HepG2 (cell line): ENCODE measurements around the gene GPRASP2. TPM values are rescaled to one million over a fixed set of nuclear protein-coding genes. Genes with fewer than 3 reads are reported as not detected.

Experiments
- ATAC-seq: fragments of 200-7000 bp; cut with Tn5 transposase; 3 replicates; pipeline ENCODE4 v1.9.1; 2020; ENCODE audit warnings: mild to moderate bottlenecking, moderate library complexity
- BruUV-seq: library from RNA; stranded (reverse); fragments of 400-500 nt; replicated peaks from 2 replicates; lab custom pipeline; 2021; lab: Mats Ljungman, UMichigan
- CTCF ChIA-PET: fragments of 300-600 bp; formaldehyde crosslinking; extraction: SDS; loops from one replicate; lab custom pipeline; 2021; ENCODE audit warnings: low total read pairs, inconsistent platforms, low intra/inter-chr PET ratio; lab: Yijun Ruan, JAX
- POLR2A ChIA-PET: fragments of 350-600 bp; sonication (Branson Sonifier 250); formaldehyde crosslinking; loops from one replicate; lab custom pipeline; 2020; ENCODE audit warnings: antibody characterized with exemption, inconsistent platforms; lab: Yijun Ruan, JAX
- DNase-seq: peaks from one replicate; pipeline ENCODE4 v3.0.0-alpha.2; 2015; ENCODE audit warnings: low spot score
- FAIRE-seq: peaks from 3 replicates; lab custom pipeline; 2011; peaks lifted over from hg19 to GRCh38; lab: Jason Lieb, UNC
- H2AFZ ChIP-seq: one replicate; pipeline ENCODE4 v1.6.1; 2011; ENCODE audit warnings: low read length, inconsistent platforms
- H3K27ac ChIP-seq: fragments of 300-600 bp; 3 replicates; pipeline ENCODE4 v1.8.0; 2011; ENCODE audit warnings: mixed run types, mild to moderate bottlenecking, mixed read lengths, low read length, inconsistent platforms; ENCODE audit not compliant: insufficient read depth; ENCODE audit errors: extremely low read length
- H3K27me3 ChIP-seq, 2 experiments: fragments of 200-600 bp in 1 of 2; 2 replicates in 1 of 2; 3 replicates in 1 of 2; pipeline versions ENCODE4 v1.6.0 to v1.8.0; 2011; ENCODE audit warnings: low read length in 2 of 2, mild to moderate bottlenecking in 2 of 2, moderate library complexity in 2 of 2, inconsistent platforms in 1 of 2; ENCODE audit not compliant: insufficient read depth in 2 of 2, control insufficient read depth in 1 of 2
- H3K36me3 ChIP-seq, 2 experiments: fragments of 200-600 bp in 1 of 2; replicated peaks in 1 of 2; 2 replicates in 1 of 2; 3 replicates in 1 of 2; pipeline versions ENCODE4 v1.5.1 to v1.8.0; 2011; ENCODE audit warnings: low read length in 2 of 2, inconsistent platforms in 1 of 2; ENCODE audit not compliant: insufficient read depth in 2 of 2, control insufficient read depth in 1 of 2
- H3K4me1 ChIP-seq: 2 replicates; pipeline ENCODE4 v1.5.1; 2012; ENCODE audit warnings: low read length, inconsistent platforms; ENCODE audit not compliant: insufficient read depth
- H3K4me2 ChIP-seq: 2 replicates; pipeline ENCODE4 v1.6.0; 2011; ENCODE audit warnings: low read depth, low read length, inconsistent platforms
- H3K4me3 ChIP-seq, 3 experiments: fragments of 200-600 bp in 1 of 3; sonication (generic), shearing (Covaris generic) in 1 of 3; replicated peaks in 1 of 3; 2 replicates each; pipeline ENCODE4 v1.5.1; 2011 to 2016; ENCODE audit warnings: low read length in 3 of 3, inconsistent platforms in 2 of 3, low read depth in 2 of 3, mild to moderate bottlenecking in 2 of 3, control low read depth in 1 of 3, mixed read lengths in 1 of 3; ENCODE audit not compliant: insufficient read depth in 1 of 3
- H3K79me2 ChIP-seq: one replicate; pipeline ENCODE4 v1.6.1; 2011; ENCODE audit warnings: low read length, inconsistent platforms; ENCODE audit not compliant: insufficient read depth
- H3K9ac ChIP-seq: 2 replicates; pipeline ENCODE4 v1.6.0; 2011; ENCODE audit warnings: mild to moderate bottlenecking, low read depth, low read length, inconsistent platforms; ENCODE audit not compliant: insufficient read depth
- H3K9me3 ChIP-seq: 2 replicates; pipeline ENCODE4 v1.5.1; 2012; ENCODE audit warnings: mild to moderate bottlenecking, low read length
- H4K20me1 ChIP-seq: 2 replicates; pipeline ENCODE4 v1.6.0; 2011; ENCODE audit warnings: inconsistent platforms, mild to moderate bottlenecking, low read length, moderate library complexity; ENCODE audit not compliant: insufficient read depth
- HMGA1 ChIP-seq: sonication (generic); formaldehyde crosslinking; conservative IDR thresholded peaks from 2 replicates; pipeline ENCODE4 v1.4.0; 2020; ENCODE audit warnings: missing genetic modification reagents
- ISL2 ChIP-seq: sonication (generic); formaldehyde crosslinking; IDR thresholded peaks from 2 replicates; pipeline ENCODE4 v1.5.0; 2020; ENCODE audit warnings: missing genetic modification reagents
- KDM5B ChIP-seq: sonication (generic); formaldehyde crosslinking; IDR thresholded peaks from 2 replicates; pipeline ENCODE4 v1.4.0; 2020; ENCODE audit warnings: missing genetic modification reagents, mild to moderate bottlenecking, borderline replicate concordance
- MEF2D ChIP-seq: sonication (generic); formaldehyde crosslinking; IDR thresholded peaks from 2 replicates; pipeline ENCODE4 v1.5.1; 2020; ENCODE audit warnings: mild to moderate bottlenecking, missing genetic modification reagents
- NBN ChIP-seq: fragments of 450-650 bp; conservative IDR thresholded peaks from 2 replicates; pipeline ENCODE4 v1.6.1; 2017
- PHF21A ChIP-seq: sonication (generic); formaldehyde crosslinking; IDR thresholded peaks from 2 replicates; pipeline ENCODE4 v1.5.0; 2020; ENCODE audit warnings: mild to moderate bottlenecking, missing genetic modification reagents
- SSRP1 ChIP-seq: IDR thresholded peaks from 2 replicates; pipeline ENCODE4 v1.6.1; 2016; ENCODE audit warnings: control low read depth
- ZKSCAN5 ChIP-seq: sonication (generic); formaldehyde crosslinking; IDR thresholded peaks from 2 replicates; pipeline ENCODE4 v1.5.1; 2020; ENCODE audit warnings: mild to moderate bottlenecking, missing genetic modification reagents
- ZNF232 ChIP-seq: sonication (generic); formaldehyde crosslinking; IDR thresholded peaks from 2 replicates; pipeline ENCODE4 v1.4.0; 2020; ENCODE audit warnings: missing genetic modification reagents, borderline replicate concordance
- ZNF605 ChIP-seq: sonication (generic); formaldehyde crosslinking; IDR thresholded peaks from 2 replicates; pipeline ENCODE4 v1.8.0; 2022; ENCODE audit warnings: mild to moderate bottlenecking, missing genetic modification reagents
- ZNF607 ChIP-seq: sonication (generic); formaldehyde crosslinking; IDR thresholded peaks from 2 replicates; pipeline ENCODE4 v1.5.1; 2020; ENCODE audit warnings: missing genetic modification reagents, mild to moderate bottlenecking, borderline replicate concordance
- ZNF792 ChIP-seq: IDR thresholded peaks from 2 replicates; pipeline ENCODE4 v1.6.1; 2016
- ZNF816 ChIP-seq: sonication (generic); formaldehyde crosslinking; IDR thresholded peaks from 2 replicates; pipeline ENCODE4 v1.8.0; 2022; ENCODE audit warnings: missing genetic modification reagents, mild to moderate bottlenecking, borderline replicate concordance
- ZNF83 ChIP-seq: sonication (generic); formaldehyde crosslinking; IDR thresholded peaks from 2 replicates; pipeline ENCODE4 v1.4.0; 2020; ENCODE audit warnings: missing genetic modification reagents, mild to moderate bottlenecking, borderline replicate concordance
- WGBS: methylation state at CpG from one replicate; pipeline ENCODE4 v1.1.6; 2017; ENCODE audit warnings: low lambda C conversion rate; 5-methylcytosine and 5-hydroxymethylcytosine counted together
- in situ Hi-C: cut with HindIII; loops from 2 replicates; pipeline ENCODE4 v1.10.0; 2017; ENCODE audit warnings: low pct_unique_long_range_greater_than_20kb; ENCODE audit not compliant: extremely low pct_ligation_motif_present
- intact Hi-C: fragments of 100-400 bp; cut with micrococcal nuclease; formaldehyde crosslinking; loops from one replicate; pipeline ENCODE4 v1.10.0; 2022; ENCODE audit not compliant: unreplicated experiment
- polyA plus RNA-seq, 8 experiments: library from polyadenylated mRNA; depleted of rRNA in 3 of 8; stranded (reverse) in 7 of 8; unstranded in 1 of 8; fragments of >200 nt; fragmentation: Illumina TruSeq in 4 of 8; extraction: Trizol in 4 of 8; gene quantifications; 2 replicates each; pipeline versions ENCODE4 v1.2.1 to v1.2.3, GENCODE V29; 2011 to 2016; ENCODE audit warnings: low read depth in 4 of 8, missing spikeins in 1 of 8, mixed read lengths in 1 of 8; ENCODE audit not compliant: insufficient read depth in 1 of 8
- small RNA-seq, 3 experiments: library from RNA; depleted of rRNA; stranded (forward); fragments of <200 nt; gene quantifications; one replicate each; pipeline ENCODE3, GENCODE V24; 2012; ENCODE audit warnings: low read depth in 2 of 3, low replicate concordance in 1 of 3; ENCODE audit not compliant: insufficient read length in 3 of 3, insufficient read depth in 2 of 3
- total RNA-seq, 5 experiments: library from RNA; depleted of rRNA; stranded (reverse); fragments of >200 nt; fragmentation: Illumina TruSeq; extraction: Trizol; gene quantifications; 2 replicates each; pipeline ENCODE4 v1.2.3, GENCODE V29; 2016; ENCODE audit warnings: low read depth in 1 of 5
- TF ChIP-seq, protein P1 (sequence below): sonication (generic); formaldehyde crosslinking; IDR thresholded peaks from 2 replicates; pipeline ENCODE4 v1.8.0; 2022; ENCODE audit warnings: missing genetic modification reagents, mild to moderate bottlenecking, inconsistent platforms, borderline replicate concordance
- TF ChIP-seq, protein P2 (sequence below): sonication (generic); formaldehyde crosslinking; IDR thresholded peaks from 2 replicates; pipeline ENCODE4 v1.8.1; 2023; ENCODE audit warnings: mild to moderate bottlenecking, missing genetic modification reagents
- TF ChIP-seq, protein P3 (sequence below): sonication (generic); formaldehyde crosslinking; IDR thresholded peaks from 2 replicates; pipeline ENCODE4 v1.4.0; 2020; ENCODE audit warnings: mild to moderate bottlenecking, missing genetic modification reagents

Gene GPRASP2
- total and polyA plus RNA-seq, 2 of the 13 experiments (the other 11 are each of a cell fraction or from before 2014, with no cell fraction given), result 0.55 to 1.3 TPM

DNA sequence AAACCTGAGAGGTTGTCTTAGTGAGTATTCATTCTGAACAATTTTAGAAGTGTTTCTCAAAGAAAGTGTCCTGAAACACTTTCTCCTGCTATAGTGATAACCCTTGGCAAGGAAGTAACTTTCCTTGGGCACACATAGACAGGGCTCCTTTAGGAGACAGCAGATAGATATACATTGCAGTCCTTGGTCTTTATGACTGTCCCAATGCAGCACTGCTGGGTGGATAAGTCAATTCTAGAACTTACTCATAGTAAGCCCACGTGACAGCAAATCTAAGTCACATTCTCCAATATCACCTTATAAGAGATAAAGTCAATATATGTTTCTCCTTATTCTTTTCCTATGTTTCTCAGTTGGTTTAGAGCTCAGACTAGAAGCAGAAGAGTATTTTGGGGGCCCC is 55.0 kb downstream of the GPRASP2 start:
- Histone ChIP-seq H3K9ac (no peak overlapping the region), H3K4me2 (no peak overlapping the region), H3K27me3 (no peaks in the 10 kb centered on the region; a peak in 1 of 5 replicates), H3K4me1 (0 out of 2 replicates have a peak, but pooled peaks cover 6% of the 10 kb centered on the region), H3K9me3 (no peaks in the 10 kb centered on the region), H4K20me1 (no peaks in the 10 kb centered on the region), H3K36me3 (no peaks in the 10 kb centered on the region), H3K4me3 (no peak overlapping the region), H2AFZ (no peak overlapping the region), H3K27ac (no peak overlapping the region), H3K79me2 (peaks cover 15% of the 10 kb centered on the region)
- in situ Hi-C loops, result no loop called here
- no peak for ATAC-seq
- POLR2A ChIA-PET, result no interaction called here
- TF ChIP-seq ZNF83 (no peak), HMGA1 (CRISPR knock-in tag) (no peak), MEF2D (CRISPR knock-in tag) (no peak), PHF21A (CRISPR knock-in tag) (no peak), ISL2 (CRISPR knock-in tag) (no peak), ZNF605 (no peak), ZNF232 (CRISPR knock-in tag) (no peak), ZKSCAN5 (CRISPR knock-in tag) (no peak), ZNF816 (no peak), SSRP1 (CRISPR knock-in tag) (no peak), ZNF792 (CRISPR knock-in tag) (no peak), NBN (no peak), KDM5B (CRISPR knock-in tag) (no peak), ZNF607 (CRISPR knock-in tag) (no peak)
- TF ChIP-seq, protein P1, sequence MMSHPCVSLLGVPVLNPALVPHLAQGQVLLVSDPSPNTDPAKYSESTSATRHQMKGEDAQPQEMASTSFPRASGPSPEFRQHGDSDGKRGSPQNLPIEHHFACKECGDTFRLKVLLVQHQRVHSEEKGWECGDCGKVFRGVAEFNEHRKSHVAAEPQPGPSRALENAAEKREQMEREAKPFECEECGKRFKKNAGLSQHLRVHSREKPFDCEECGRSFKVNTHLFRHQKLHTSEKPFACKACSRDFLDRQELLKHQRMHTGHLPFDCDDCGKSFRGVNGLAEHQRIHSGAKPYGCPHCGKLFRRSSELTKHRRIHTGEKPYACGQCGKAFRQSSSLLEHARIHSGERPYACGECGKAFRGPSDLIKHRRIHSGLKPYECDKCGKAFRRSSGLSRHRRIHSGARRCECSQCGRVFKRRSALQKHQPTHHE, result no peak
- TF ChIP-seq, protein P2, sequence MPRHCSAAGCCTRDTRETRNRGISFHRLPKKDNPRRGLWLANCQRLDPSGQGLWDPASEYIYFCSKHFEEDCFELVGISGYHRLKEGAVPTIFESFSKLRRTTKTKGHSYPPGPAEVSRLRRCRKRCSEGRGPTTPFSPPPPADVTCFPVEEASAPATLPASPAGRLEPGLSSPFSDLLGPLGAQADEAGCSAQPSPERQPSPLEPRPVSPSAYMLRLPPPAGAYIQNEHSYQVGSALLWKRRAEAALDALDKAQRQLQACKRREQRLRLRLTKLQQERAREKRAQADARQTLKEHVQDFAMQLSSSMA (CRISPR knock-in tag), result no peak
- TF ChIP-seq, protein P3, sequence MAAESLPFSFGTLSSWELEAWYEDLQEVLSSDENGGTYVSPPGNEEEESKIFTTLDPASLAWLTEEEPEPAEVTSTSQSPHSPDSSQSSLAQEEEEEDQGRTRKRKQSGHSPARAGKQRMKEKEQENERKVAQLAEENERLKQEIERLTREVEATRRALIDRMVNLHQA, result no peak
- no peak for DNase-seq
- intact Hi-C loops, result loop anchor here (5.0 kb wide), 1 partner anchor 110 kb away; no protein-coding TSS in a partner anchor
- 75% methylated on average over 1 of the region's 1 CpG for WGBS
- CTCF ChIA-PET, result no interaction called here
- FAIRE-seq, result no peak
- BruUV-seq, result no TSS peak

Small RNA genes within 50 kb of the gene (small RNA-seq; reads per million reads assigned to genes)
- gene RNU6-589P, result 0 reads per million in 3 experiments

Other genes starting within 250 kb of the GPRASP2 start
- gene TCP11X2, start 240.6 kb upstream of the GPRASP2 start, total RNA-seq (2016; rRNA removed; fragmentation: Illumina TruSeq; extraction: Trizol), result not detected in 2 replicates
- not detected in 2 replicates for gene TCP11X2, start 240.6 kb upstream of the GPRASP2 start, polyA plus RNA-seq (2011; rRNA removed)
- gene TMSB15A, start 195.7 kb upstream of the GPRASP2 start, total RNA-seq (2016; rRNA removed; fragmentation: Illumina TruSeq; extraction: Trizol), result not detected in 2 replicates
- gene TMSB15A, start 195.7 kb upstream of the GPRASP2 start, polyA plus RNA-seq (2011; rRNA removed), result not detected in 2 replicates
- 14.2 and 14.4 TPM in 2 replicates for gene ARMCX5, start 112.9 kb upstream of the GPRASP2 start, total RNA-seq (2016; rRNA removed; fragmentation: Illumina TruSeq; extraction: Trizol)
- 9.1 and 9.3 TPM in 2 replicates for gene ARMCX5, start 112.9 kb upstream of the GPRASP2 start, polyA plus RNA-seq (2011; rRNA removed)
- 0.51 and 1.4 TPM in 2 replicates for gene GPRASP1, start 61.0 kb upstream of the GPRASP2 start, total RNA-seq (2016; rRNA removed; fragmentation: Illumina TruSeq; extraction: Trizol)
- 0.38 and 0.39 TPM in 2 replicates for gene GPRASP1, start 61.0 kb upstream of the GPRASP2 start, polyA plus RNA-seq (2011; rRNA removed)
- 1.4 and 2.1 TPM in 2 replicates for gene GPRASP3, start 8.3 kb downstream of the GPRASP2 start, total RNA-seq (2016; rRNA removed; fragmentation: Illumina TruSeq; extraction: Trizol)
- 0.54 and 0.67 TPM in 2 replicates for gene GPRASP3, start 8.3 kb downstream of the GPRASP2 start, polyA plus RNA-seq (2011; rRNA removed)
- 0.40 TPM in 1 of 2 replicates, not detected in the other for gene RAB40AL, start 224.8 kb downstream of the GPRASP2 start, total RNA-seq (2016; rRNA removed; fragmentation: Illumina TruSeq; extraction: Trizol)
- 0.08 and 0.44 TPM in 2 replicates for gene RAB40AL, start 224.8 kb downstream of the GPRASP2 start, polyA plus RNA-seq (2011; rRNA removed)